Glutamatergic neuron (in vitro differentiated cells): Measurements from ENCODE around the gene GPX2. TPM values are rescaled to one million over a fixed set of nuclear protein-coding genes. Genes with fewer than 3 reads are reported as not detected.

Source experiments
- total RNA-seq: library from RNA; stranded (reverse); fragmentation: NEBNext Ultra II Directional; extraction: Animal tissue kit (Norgen Biotek cat#: 25700); gene quantifications from one replicate; pipeline ENCODE4 v1.2.1, GENCODE V29; 2021; ENCODE audit not compliant: unreplicated experiment

The GPX2 gene
- total RNA-seq, 1 donor from 2014 or later = 1.3 TPM

Other genes with a start within 250 kb of the GPX2 start
- gene PLEKHG3, start 238.3 kb downstream of the GPX2 start, total RNA-seq = 10.1 TPM
- gene SPTB, start 62.8 kb downstream of the GPX2 start, total RNA-seq = 1.9 TPM
- 40.6 TPM for gene CHURC1, start 28.3 kb downstream of the GPX2 start, total RNA-seq
- gene RAB15, start 29.6 kb upstream of the GPX2 start, total RNA-seq = 79.5 TPM
- 15.2 TPM for gene FNTB, start 44.1 kb upstream of the GPX2 start, total RNA-seq
- gene MAX, start 159.8 kb upstream of the GPX2 start, total RNA-seq = 83.5 TPM